ENCODE data around the gene MLF2. TPM values are rescaled to one million over a fixed set of nuclear protein-coding genes. Genes with fewer than 3 reads are reported as not detected.

MLF2 gene
- total and polyA plus RNA-seq, 2 of the 13 experiments (the other 11 are each of a cell fraction or from before 2014, with no cell fraction given) = 88.1 to 167 TPM

DNA sequence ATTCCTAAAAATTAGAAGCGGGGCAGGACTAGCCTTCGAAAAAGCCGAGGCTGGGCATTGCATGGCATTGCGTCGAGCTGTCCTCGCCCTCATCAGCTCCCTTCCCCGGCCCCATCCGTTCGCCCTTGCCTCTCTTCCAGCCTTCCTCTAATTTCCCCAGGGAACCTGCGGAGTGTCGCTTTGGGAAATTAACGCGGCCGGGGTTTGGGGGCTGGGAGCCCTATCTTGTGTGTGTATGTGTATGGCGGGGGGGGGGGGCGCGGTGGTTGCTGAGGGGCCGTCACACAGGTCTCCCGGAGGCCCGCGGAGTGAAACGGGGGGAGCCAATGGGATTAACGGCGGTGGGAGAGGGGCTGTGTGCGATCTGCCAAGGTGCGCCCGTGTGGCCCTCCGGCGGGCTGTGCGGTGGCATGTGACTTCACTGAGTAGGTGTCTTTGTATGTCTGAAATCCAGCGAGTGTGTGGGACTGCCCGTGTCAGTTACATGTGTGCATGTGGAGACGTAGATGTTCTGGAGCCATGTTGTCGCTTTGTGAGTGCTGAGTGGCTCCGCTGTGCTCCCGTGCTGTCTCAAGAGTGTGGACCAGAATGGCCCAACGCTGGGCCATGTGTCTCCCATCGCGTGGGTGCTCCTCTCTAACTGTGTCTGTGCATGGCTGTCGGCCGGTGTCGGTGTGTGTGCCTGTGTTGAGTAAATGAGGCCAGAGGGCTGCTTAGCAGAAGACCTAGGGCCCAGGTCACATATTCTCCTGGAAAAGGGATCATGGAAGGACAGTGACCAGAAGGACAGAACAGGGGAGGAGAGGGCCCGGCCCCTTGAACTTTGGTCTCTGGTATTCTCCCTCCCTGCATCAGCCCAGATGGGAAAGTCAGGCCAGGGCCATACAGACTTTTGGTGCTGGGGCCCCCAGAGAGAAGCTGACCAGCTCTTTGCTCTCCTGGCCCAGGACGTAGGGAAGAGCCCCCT lies 14.7 kb upstream of the MLF2 start:
- H2AFZ ChIP-seq (ENCODE audit: low read length) = no peak overlapping the region
- peak; percentile 68 for DNase-seq (ENCODE audit: low spot score)
- TF ChIP-seq ZNF333 (CRISPR knock-in tag; IDR thresholded peaks at IDR 0.05; ENCODE audit: borderline replicate concordance) = no peak
- TF ChIP-seq, protein P1, sequence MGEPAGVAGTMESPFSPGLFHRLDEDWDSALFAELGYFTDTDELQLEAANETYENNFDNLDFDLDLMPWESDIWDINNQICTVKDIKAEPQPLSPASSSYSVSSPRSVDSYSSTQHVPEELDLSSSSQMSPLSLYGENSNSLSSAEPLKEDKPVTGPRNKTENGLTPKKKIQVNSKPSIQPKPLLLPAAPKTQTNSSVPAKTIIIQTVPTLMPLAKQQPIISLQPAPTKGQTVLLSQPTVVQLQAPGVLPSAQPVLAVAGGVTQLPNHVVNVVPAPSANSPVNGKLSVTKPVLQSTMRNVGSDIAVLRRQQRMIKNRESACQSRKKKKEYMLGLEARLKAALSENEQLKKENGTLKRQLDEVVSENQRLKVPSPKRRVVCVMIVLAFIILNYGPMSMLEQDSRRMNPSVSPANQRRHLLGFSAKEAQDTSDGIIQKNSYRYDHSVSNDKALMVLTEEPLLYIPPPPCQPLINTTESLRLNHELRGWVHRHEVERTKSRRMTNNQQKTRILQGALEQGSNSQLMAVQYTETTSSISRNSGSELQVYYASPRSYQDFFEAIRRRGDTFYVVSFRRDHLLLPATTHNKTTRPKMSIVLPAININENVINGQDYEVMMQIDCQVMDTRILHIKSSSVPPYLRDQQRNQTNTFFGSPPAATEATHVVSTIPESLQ (CRISPR knock-in tag; conservative IDR thresholded peaks at IDR 0.05) = no peak; the same call in 1 of the 2 replicates
- TF ChIP-seq MBNL3 (CRISPR knock-in tag; conservative IDR thresholded peaks at IDR 0.05) = no peak
- no peak; the same call in 1 of the 2 replicates for TF ChIP-seq ZNF563 (CRISPR knock-in tag; IDR thresholded peaks at IDR 0.05)
- TF ChIP-seq ZNF598 (CRISPR knock-in tag; IDR thresholded peaks at IDR 0.05; ENCODE audit: borderline replicate concordance) = no peak
- no peak for TF ChIP-seq KLF11 (CRISPR knock-in tag; IDR thresholded peaks at IDR 0.05)
- TF ChIP-seq NR2C2 (CRISPR knock-in tag; IDR thresholded peaks at IDR 0.05; ENCODE audit: borderline replicate concordance) = no peak; the same call in 1 of the 2 replicates
- TF ChIP-seq ZNF34 (CRISPR knock-in tag; IDR thresholded peaks at IDR 0.05; ENCODE audit: borderline replicate concordance) = no peak
- no peak for TF ChIP-seq RBM22 (optimal IDR thresholded peaks at IDR 0.05; ENCODE audit: low read length)
- TF ChIP-seq RFX1 (IDR thresholded peaks at IDR 0.05) = no peak
- no peak for TF ChIP-seq FOXK2 (IDR thresholded peaks at IDR 0.05)
- TF ChIP-seq ZNF788 (CRISPR knock-in tag; IDR thresholded peaks at IDR 0.05; ENCODE audit: borderline replicate concordance) = peak; percentile 50; the same call in 1 of the 2 replicates
- TF ChIP-seq, protein P2, sequence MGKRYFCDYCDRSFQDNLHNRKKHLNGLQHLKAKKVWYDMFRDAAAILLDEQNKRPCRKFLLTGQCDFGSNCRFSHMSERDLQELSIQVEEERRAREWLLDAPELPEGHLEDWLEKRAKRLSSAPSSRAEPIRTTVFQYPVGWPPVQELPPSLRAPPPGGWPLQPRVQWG (CRISPR knock-in tag; IDR thresholded peaks at IDR 0.05; ENCODE audit: borderline replicate concordance, low read depth) = no peak
- TF ChIP-seq ZNF354B (CRISPR knock-in tag; IDR thresholded peaks at IDR 0.05) = no peak
- no peak for TF ChIP-seq TSC22D2 (CRISPR knock-in tag; IDR thresholded peaks at IDR 0.05; ENCODE audit: borderline replicate concordance)
- TF ChIP-seq, protein P3, sequence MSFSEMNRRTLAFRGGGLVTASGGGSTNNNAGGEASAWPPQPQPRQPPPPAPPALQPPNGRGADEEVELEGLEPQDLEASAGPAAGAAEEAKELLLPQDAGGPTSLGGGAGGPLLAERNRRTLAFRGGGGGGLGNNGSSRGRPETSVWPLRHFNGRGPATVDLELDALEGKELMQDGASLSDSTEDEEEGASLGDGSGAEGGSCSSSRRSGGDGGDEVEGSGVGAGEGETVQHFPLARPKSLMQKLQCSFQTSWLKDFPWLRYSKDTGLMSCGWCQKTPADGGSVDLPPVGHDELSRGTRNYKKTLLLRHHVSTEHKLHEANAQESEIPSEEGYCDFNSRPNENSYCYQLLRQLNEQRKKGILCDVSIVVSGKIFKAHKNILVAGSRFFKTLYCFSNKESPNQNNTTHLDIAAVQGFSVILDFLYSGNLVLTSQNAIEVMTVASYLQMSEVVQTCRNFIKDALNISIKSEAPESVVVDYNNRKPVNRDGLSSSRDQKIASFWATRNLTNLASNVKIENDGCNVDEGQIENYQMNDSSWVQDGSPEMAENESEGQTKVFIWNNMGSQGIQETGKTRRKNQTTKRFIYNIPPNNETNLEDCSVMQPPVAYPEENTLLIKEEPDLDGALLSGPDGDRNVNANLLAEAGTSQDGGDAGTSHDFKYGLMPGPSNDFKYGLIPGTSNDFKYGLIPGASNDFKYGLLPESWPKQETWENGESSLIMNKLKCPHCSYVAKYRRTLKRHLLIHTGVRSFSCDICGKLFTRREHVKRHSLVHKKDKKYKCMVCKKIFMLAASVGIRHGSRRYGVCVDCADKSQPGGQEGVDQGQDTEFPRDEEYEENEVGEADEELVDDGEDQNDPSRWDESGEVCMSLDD (CRISPR knock-in tag; IDR thresholded peaks at IDR 0.05; ENCODE audit: borderline replicate concordance) = no peak
- no peak for TF ChIP-seq RFXAP (CRISPR knock-in tag; IDR thresholded peaks at IDR 0.05; ENCODE audit: borderline replicate concordance)
- TF ChIP-seq KDM5A (IDR thresholded peaks at IDR 0.05; ENCODE audit: borderline replicate concordance, low read length) = no peak; the same call in 1 of the 2 replicates

More for the DNA sequence above, 14.7 kb upstream of the MLF2 start:
- H3K36me3 ChIP-seq (replicated peaks in 1 of 2; ENCODE audit: control insufficient read depth in 1 of 2, insufficient read depth in 2 of 2, low read length in 2 of 2) = peaks cover 0 to 11% of the 10 kb centered on the region in 2 experiments; a peak in 1 of 5 replicates
- CTCF ChIA-PET (ENCODE audit: low intra/inter-chr PET ratio, low total read pairs) = interaction anchor here (1.2 to 2.3 kb wide), 2 partner anchors 12 to 14 kb away, joined by 4 to 13 read pairs; partner anchors contain the start of gene MLF2
- in situ Hi-C loops (cut with HindIII; ENCODE audit: extremely low pct_ligation_motif_present, low pct_unique_long_range_greater_than_20kb) (no loop called here), intact Hi-C loops (cut with micrococcal nuclease; ENCODE audit: unreplicated experiment) (no loop called here)
- FAIRE-seq (peak; percentile 72), ATAC-seq (peak; percentile 45)
- H3K4me3 ChIP-seq (replicated peaks in 1 of 3; ENCODE audit: insufficient read depth in 1 of 3, low read depth in 2 of 3, low read length in 3 of 3) = peak overlapping the region; percentile 81 to 91 (median 86)
- no TSS peak for BruUV-seq (replicated peaks)
- POLR2A ChIA-PET = interaction anchor here (0.5 to 8.3 kb wide), 16 partner anchors 8 to 234 kb away, joined by 3 to 162 read pairs (median 5); partner anchors contain the start of genes CD4, CDCA3, COPS7A and GAPDH
- H4K20me1 ChIP-seq (ENCODE audit: insufficient read depth, low read length) = 0 out of 2 replicates have a peak, but pooled peaks cover 6% of the 10 kb centered on the region
- 0% methylated on average over 20 of the region's 44 CpGs for WGBS (ENCODE audit: low lambda C conversion rate)
- H3K4me2 ChIP-seq (ENCODE audit: low read depth, low read length) = peak overlapping the region; percentile 93
- H3K9ac ChIP-seq (ENCODE audit: insufficient read depth, low read depth, low read length) = peak overlapping the region; percentile 90
- peaks cover 74% of the 10 kb centered on the region for H3K4me1 ChIP-seq (ENCODE audit: insufficient read depth, low read length)
- H3K9me3 ChIP-seq (ENCODE audit: low read length) = no peaks in the 10 kb centered on the region
- H3K27me3 ChIP-seq (ENCODE audit: control insufficient read depth in 1 of 2, insufficient read depth in 2 of 2, low read length in 2 of 2) = no peaks in the 10 kb centered on the region
- H3K79me2 ChIP-seq (ENCODE audit: insufficient read depth, low read length) = peaks cover 20% of the 10 kb centered on the region
- peak overlapping the region; percentile 88 for H3K27ac ChIP-seq (ENCODE audit: extremely low read length, insufficient read depth, low read length)
